HEK293T (cell line): Measurements from ENCODE around the gene ACP5.

Experiments used
- CTCF ChIA-PET: fragments of 350-600 bp; formaldehyde crosslinking; extraction: SDS; loops from one replicate; lab custom pipeline; 2021; ENCODE audit warnings: antibody characterized with exemption, inconsistent platforms; lab: Yijun Ruan, JAX
- POLR2A ChIA-PET: fragments of 350-600 bp; formaldehyde crosslinking; extraction: SDS; loops from one replicate; lab custom pipeline; 2020; ENCODE audit warnings: antibody characterized with exemption, inconsistent platforms; lab: Yijun Ruan, JAX
- DNase-seq: peaks from one replicate; pipeline ENCODE4 v3.0.0; 2012; ENCODE audit warnings: mixed read lengths; ENCODE audit errors: extremely low spot score
- ARNT ChIP-seq: fragments of 450-650 bp; IDR thresholded peaks from 2 replicates; pipeline ENCODE4 v1.6.1; 2017; ENCODE audit warnings: mild to moderate bottlenecking
- BHLHE40 ChIP-seq: fragments of 450-650 bp; IDR thresholded peaks from 2 replicates; pipeline ENCODE4 v1.6.1; 2016; ENCODE audit warnings: mild to moderate bottlenecking, moderate library complexity, borderline replicate concordance
- CTBP1 ChIP-seq: fragments of 450-650 bp; IDR thresholded peaks from 2 replicates; pipeline ENCODE4 v1.6.1; 2016; ENCODE audit warnings: borderline replicate concordance
- ELF4 ChIP-seq: fragments of 450-650 bp; IDR thresholded peaks from 2 replicates; pipeline ENCODE4 v1.6.1; 2017; ENCODE audit warnings: antibody characterized with exemption
- FOXA1 ChIP-seq: fragments of 450-650 bp; IDR thresholded peaks from 2 replicates; pipeline ENCODE4 v1.6.1; 2016; ENCODE audit warnings: mild to moderate bottlenecking
- FOXK2 ChIP-seq: fragments of 450-650 bp; IDR thresholded peaks from 2 replicates; pipeline ENCODE4 v1.6.1; 2016; ENCODE audit warnings: mild to moderate bottlenecking
- FOXM1 ChIP-seq: fragments of 450-650 bp; IDR thresholded peaks from 2 replicates; pipeline ENCODE4 v1.6.1; 2017; ENCODE audit warnings: mild to moderate bottlenecking, borderline replicate concordance
- L3MBTL2 ChIP-seq: fragments of 450-650 bp; conservative IDR thresholded peaks from 2 replicates; pipeline ENCODE4 v1.6.1; 2016; ENCODE audit warnings: mild to moderate bottlenecking
- LEF1 ChIP-seq: fragments of 450-650 bp; IDR thresholded peaks from 2 replicates; pipeline ENCODE4 v1.6.1; 2017; ENCODE audit warnings: mild to moderate bottlenecking, borderline replicate concordance
- NFRKB ChIP-seq: fragments of 450-650 bp; IDR thresholded peaks from 2 replicates; pipeline ENCODE4 v1.6.1; 2016; ENCODE audit warnings: mild to moderate bottlenecking, moderate library complexity
- PKNOX1 ChIP-seq: fragments of 450-650 bp; IDR thresholded peaks from 2 replicates; pipeline ENCODE4 v1.6.1; 2016
- SP1 ChIP-seq: fragments of 450-650 bp; IDR thresholded peaks from 2 replicates; pipeline ENCODE4 v1.6.1; 2017
- SUZ12 ChIP-seq: fragments of 450-650 bp; IDR thresholded peaks from 2 replicates; pipeline ENCODE4 v1.6.1; 2016; ENCODE audit warnings: mild to moderate bottlenecking
- TARDBP ChIP-seq: fragments of 450-650 bp; IDR thresholded peaks from 2 replicates; pipeline ENCODE4 v1.6.1; 2016
- ZNF384 ChIP-seq: fragments of 450-650 bp; IDR thresholded peaks from 2 replicates; pipeline ENCODE4 v1.6.1; 2016

The ACP5 gene

GRCh38 chr19:11530432-11530831 is 47.0 kb downstream of the ACP5 start:
- ChIA-PET CTCF (no interaction called here), POLR2A (interaction anchor here (0.6 to 0.8 kb wide), 2 partner anchors 18 to 25 kb away, joined by 3 read pairs; no protein-coding TSS in a partner anchor)
- peak; percentile 37 for DNase-seq

GRCh38 chr19:11528551-11529341 is 48.7 kb downstream of the ACP5 start, which contains the start of gene ECSIT:
Gene ECSIT (minus strand): TSS chr19:11529134. CDS start chr19:11519170, 9,964 bp downstream.
- ChIA-PET POLR2A (interaction anchor here (0.6 to 1.8 kb wide), 7 partner anchors 10 to 154 kb away, joined by 3 to 13 read pairs (median 4); partner anchors contain the start of genes ELOF1 and ZNF653), CTCF (interaction anchor here (0.6 to 0.8 kb wide), 2 partner anchors 23 to 993 kb away, joined by 3 to 6 read pairs; no protein-coding TSS in a partner anchor)
- TF ChIP-seq FOXA1 (no peak), ELF4 (no peak), PKNOX1 (no peak), ZNF384 (no peak), CTBP1 (no peak), L3MBTL2 (no peak), SP1 (no peak), BHLHE40 (no peak), NFRKB (peak; percentile 47; the same call in 1 of the 2 replicates), TARDBP (no peak), LEF1 (no peak), SUZ12 (no peak), FOXK2 (peak; percentile 63; the same call in 1 of the 2 replicates), FOXM1 (no peak), ARNT (no peak)
- peak; percentile 94 for DNase-seq

More at GRCh38 chr19:11530432-11530831, 47.0 kb downstream of the ACP5 start:
- TF ChIP-seq L3MBTL2 (peak; percentile 87), ARNT (no peak)
